CD14-positive monocyte (primary cell): ENCODE data around the gene PEX19. TPM values are rescaled to one million over a fixed set of nuclear protein-coding genes. Genes with fewer than 3 reads are reported as not detected.

Experiments used
- DNase-seq, 3 donors: peaks; one replicate each; pipeline ENCODE4 v3.0.0-alpha.2; 2011 to 2022
- H2AFZ ChIP-seq: 2 replicates; pipeline ENCODE4 v1.6.0; 2012; ENCODE audit warnings: mild to moderate bottlenecking, low read depth, low read length, inconsistent platforms; ENCODE audit not compliant: insufficient read depth, poor library complexity, severe bottlenecking
- H3K27ac ChIP-seq, 2 donors: 1 replicate in 1 of 2; 2 replicates in 1 of 2; pipeline ENCODE4 v1.5.1; 2012 to 2013; ENCODE audit warnings: low read length in 2 of 2, control low read depth in 1 of 2, inconsistent platforms in 1 of 2, low read depth in 1 of 2, mild to moderate bottlenecking in 1 of 2
- H3K27me3 ChIP-seq, 2 donors: one replicate each; pipeline versions ENCODE4 v1.6.0 to v1.6.1; 2011 to 2013; ENCODE audit warnings: low read length in 2 of 2; ENCODE audit not compliant: control insufficient read depth in 2 of 2, insufficient read depth in 2 of 2
- H3K36me3 ChIP-seq, 2 donors: replicated peaks in 1 of 2; 1 replicate in 1 of 2; 2 replicates in 1 of 2; pipeline versions ENCODE4 v1.5.1 to v1.6.1; 2012 to 2013; ENCODE audit warnings: low read length in 2 of 2, control low read depth in 1 of 2, inconsistent platforms in 1 of 2, mild to moderate bottlenecking in 1 of 2; ENCODE audit not compliant: insufficient read depth in 2 of 2, control insufficient read depth in 1 of 2
- H3K4me1 ChIP-seq, 2 donors: 1 replicate in 1 of 2; 2 replicates in 1 of 2; pipeline versions ENCODE4 v1.5.1 to v1.6.1; 2012 to 2013; ENCODE audit warnings: low read length in 2 of 2, control low read depth in 1 of 2, inconsistent platforms in 1 of 2, mild to moderate bottlenecking in 1 of 2, moderate library complexity in 1 of 2; ENCODE audit not compliant: insufficient read depth in 2 of 2, control insufficient read depth in 1 of 2
- H3K4me2 ChIP-seq: replicated peaks from 2 replicates; pipeline ENCODE3; 2012; ENCODE audit warnings: low read length, moderate library complexity, mild to moderate bottlenecking; ENCODE audit not compliant: poor library complexity, severe bottlenecking; ENCODE audit errors: extremely low read depth
- H3K4me3 ChIP-seq, 3 experiments: fragments of 200-600 bp in 1 of 3; sonication (generic) in 1 of 3; replicated peaks in 1 of 3; 1 replicate in 2 of 3; 2 replicates in 1 of 3; pipeline ENCODE4 v1.5.1; 2011 to 2013; ENCODE audit warnings: low read length in 3 of 3, mild to moderate bottlenecking in 3 of 3, control low read depth in 2 of 3, low read depth in 2 of 3, inconsistent platforms in 1 of 3, moderate library complexity in 1 of 3
- H3K79me2 ChIP-seq: 2 replicates; pipeline ENCODE4 v1.6.0; 2012; ENCODE audit warnings: mild to moderate bottlenecking, control low read depth, inconsistent platforms, low read length, moderate library complexity; ENCODE audit not compliant: insufficient read depth
- H3K9ac ChIP-seq: 2 replicates; pipeline ENCODE4 v1.6.0; 2017; ENCODE audit warnings: low read length, mild to moderate bottlenecking; ENCODE audit not compliant: insufficient read depth, poor library complexity, severe bottlenecking
- H3K9me3 ChIP-seq, 2 donors: replicated peaks in 1 of 2; 1 replicate in 1 of 2; 2 replicates in 1 of 2; pipeline versions ENCODE4 v1.5.1 to v1.6.1; 2012 to 2013; ENCODE audit warnings: low read length in 2 of 2, control low read depth in 1 of 2; ENCODE audit not compliant: control insufficient read depth in 1 of 2, insufficient read depth in 1 of 2
- H4K20me1 ChIP-seq: 2 replicates; pipeline ENCODE4 v1.6.0; 2012; ENCODE audit warnings: mild to moderate bottlenecking, low read length, control low read depth, moderate library complexity; ENCODE audit not compliant: insufficient read depth
- H3K27ac Mint-ChIP-seq, 7 donors: one replicate each; pipeline ENCODE4 v1.8.0; 2020; ENCODE audit warnings: mild to moderate bottlenecking in 7 of 7, mixed read lengths in 7 of 7, moderate library complexity in 6 of 7, inconsistent platforms in 2 of 7
- H3K27me3 Mint-ChIP-seq, 3 donors: one replicate each; pipeline ENCODE4 v1.8.0; 2021 to 2022; ENCODE audit warnings: low read depth in 3 of 3, mild to moderate bottlenecking in 3 of 3, mixed read lengths in 3 of 3, moderate library complexity in 3 of 3, inconsistent platforms in 1 of 3
- H3K36me3 Mint-ChIP-seq, 2 donors: one replicate each; pipeline ENCODE4 v1.8.0; 2020; ENCODE audit warnings: mixed read lengths in 2 of 2, inconsistent platforms in 1 of 2, mild to moderate bottlenecking in 1 of 2
- H3K4me1 Mint-ChIP-seq: one replicate; pipeline ENCODE4 v1.8.0; 2020; ENCODE audit warnings: mild to moderate bottlenecking, mixed read lengths
- H3K4me3 Mint-ChIP-seq, 2 donors: one replicate each; pipeline ENCODE4 v1.8.0; 2020; ENCODE audit warnings: mild to moderate bottlenecking in 2 of 2, mixed read lengths in 2 of 2, moderate library complexity in 1 of 2
- H3K9me3 Mint-ChIP-seq, 7 donors: one replicate each; pipeline ENCODE4 v1.8.0; 2020 to 2022; ENCODE audit warnings: mixed read lengths in 7 of 7, mild to moderate bottlenecking in 6 of 7, moderate library complexity in 6 of 7, inconsistent platforms in 2 of 7
- CTCF ChIP-seq: fragments of 200-600 bp; IDR thresholded peaks from one replicate; pipeline ENCODE4 v1.8.0; 2022; ENCODE audit warnings: antibody characterized with exemption, mild to moderate bottlenecking
- WGBS: methylation state at CpG from one replicate; pipeline ENCODE4 v1.1.5; 2013; ENCODE audit warnings: missing lambda C conversion rate; ENCODE audit not compliant: insufficient coverage; 5-methylcytosine and 5-hydroxymethylcytosine counted together
- intact Hi-C, 2 donors: fragments of 100-400 bp; cut with micrococcal nuclease; formaldehyde crosslinking; loops; one replicate each; pipeline versions ENCODE4 v1.15.0 to v1.15.1; 2023
- polyA plus RNA-seq, 3 donors: library from polyadenylated mRNA; depleted of rRNA in 1 of 3; unstranded in 2 of 3; stranded (reverse) in 1 of 3; fragments of 300-500 nt in 2 of 3; fragments of >200 nt in 1 of 3; fragmentation: Illumina TruSeq in 2 of 3; gene quantifications; 1 replicate in 2 of 3; 2 replicates in 1 of 3; pipeline ENCODE4 v1.2.3, GENCODE V29; 2012 to 2021

Gene PEX19
- polyA plus RNA-seq, 3 donors, result 17.4 to 38.2 (median 37.4) TPM

GRCh38 chr1:160322831-160323230, 37.9 kb upstream of the PEX19 start:
- no peak overlapping the region for H3K4me3 ChIP-seq
- no peak overlapping the region for H3K27ac Mint-ChIP-seq
- H3K9me3 Mint-ChIP-seq, result peaks cover 0 to 3% (median 0%) of the 10 kb centered on the region in 7 donors
- no peaks in the 10 kb centered on the region for H3K9me3 ChIP-seq
- no peak overlapping the region for H2AFZ ChIP-seq
- peaks cover 88% of the 10 kb centered on the region for H4K20me1 ChIP-seq
- H3K9ac ChIP-seq, result no peak overlapping the region
- no peak for DNase-seq
- H3K4me2 ChIP-seq, result no peak overlapping the region
- H3K36me3 Mint-ChIP-seq, result peaks cover 75 to 97% of the 10 kb centered on the region in 2 donors
- H3K4me1 ChIP-seq, result no peaks in the 10 kb centered on the region
- no peaks in the 10 kb centered on the region for H3K27me3 ChIP-seq
- no peak for TF ChIP-seq CTCF
- H3K27ac ChIP-seq, result no peak overlapping the region
- no peak overlapping the region for H3K4me3 Mint-ChIP-seq
- WGBS, result no CpG with 5 or more reads among the region's 6 CpGs
- H3K27me3 Mint-ChIP-seq, result no peaks in the 10 kb centered on the region
- H3K36me3 ChIP-seq, result peaks cover 87 to 99% of the 10 kb centered on the region in 2 donors
- peaks cover 45% of the 10 kb centered on the region for H3K79me2 ChIP-seq
- intact Hi-C loops, result no loop called here
- H3K4me1 Mint-ChIP-seq, result no peaks in the 10 kb centered on the region

GRCh38 chr1:160315359-160315758, 30.4 kb upstream of the PEX19 start:
- H3K4me1 Mint-ChIP-seq, result no peaks in the 10 kb centered on the region
- 100% methylated on average over 2 of the region's 2 CpGs for WGBS
- Histone ChIP-seq H3K36me3 (peaks cover 89 to 98% of the 10 kb centered on the region in 2 donors), H3K4me3 (no peak overlapping the region), H3K4me2 (no peak overlapping the region), H4K20me1 (peaks cover 78% of the 10 kb centered on the region), H3K9me3 (no peaks in the 10 kb centered on the region), H3K27ac (peak overlapping the region in 1 of 2 donors; percentile 46), H3K79me2 (peaks cover 50% of the 10 kb centered on the region), H3K9ac (no peak overlapping the region), H3K27me3 (no peaks in the 10 kb centered on the region), H3K4me1 (no peaks in the 10 kb centered on the region), H2AFZ (no peak overlapping the region)
- peaks cover 0 to 8% (median 4%) of the 10 kb centered on the region in 7 donors for H3K9me3 Mint-ChIP-seq
- H3K27ac Mint-ChIP-seq, result peak overlapping the region in 2 of 7 donors; percentile 42 to 52
- no peak overlapping the region for H3K4me3 Mint-ChIP-seq
- intact Hi-C loops, result no loop called here
- peaks cover 88 to 99% of the 10 kb centered on the region in 2 donors for H3K36me3 Mint-ChIP-seq
- DNase-seq, result no peak
- TF ChIP-seq CTCF, result no peak
- H3K27me3 Mint-ChIP-seq, result peaks cover 0 to 2% (median 0%) of the 10 kb centered on the region in 3 donors
